KBM-7 (cell line): ENCODE results near the gene RNU1-1.
"Not testable (repeated sequence)": the region's sequence is repeated elsewhere in the genome, so short reads cannot be mapped to it uniquely, and the experiment has no call there.

Experiments
- DNase-seq: peaks from one replicate; pipeline ENCODE4 v3.0.0-alpha.2; 2015
- in situ Hi-C: fragments of 300-500 bp; cut with MboI; formaldehyde crosslinking; loops from 2 replicates; pipeline ENCODE4 v1.14.3; 2020; ENCODE audit warnings: low sequenced_read_pairs, low pct_unique_long_range_greater_than_20kb, mixed read lengths

Gene RNU1-1

DNA sequence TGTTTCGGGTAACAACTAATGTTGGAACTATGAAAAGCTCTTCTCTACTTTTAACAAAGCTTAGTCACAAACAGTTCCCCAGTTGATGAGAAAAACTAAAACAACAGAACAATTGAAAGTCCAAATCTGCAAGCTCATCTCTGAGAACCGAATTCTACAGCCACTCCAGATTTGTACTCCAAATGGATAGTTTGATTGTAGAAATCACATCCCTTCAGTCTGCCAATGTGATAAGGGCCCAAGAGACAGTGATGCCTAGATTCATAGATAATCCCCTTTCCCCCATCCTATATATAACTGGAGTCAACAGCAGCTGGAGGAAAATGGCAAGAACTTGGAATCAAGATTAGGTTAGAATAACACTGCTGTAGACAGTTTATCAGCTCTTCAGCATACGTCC is 14.3 kb upstream of the RNU1-1 start:
- in situ Hi-C loops, DNase-seq: not testable (repeated sequence)

- in situ Hi-C loops, DNase-seq: not testable (repeated sequence)
These were observed 11.7 kb upstream of the RNU1-1 start for GRCh38 chr1:16525769-16526168.

- DNase-seq, in situ Hi-C loops: not testable (repeated sequence)
These were observed 7.6 kb upstream of the RNU1-1 start for GRCh38 chr1:16521679-16522078.

- DNase-seq: no peak
- in situ Hi-C loops: no loop called here
These were observed 7.2 kb upstream of the RNU1-1 start for GRCh38 chr1:16521288-16521583.

GRCh38 chr1:16520435-16521287 is 6.6 kb upstream of the RNU1-1 start:
- in situ Hi-C loops, DNase-seq: not testable (repeated sequence)

DNA sequence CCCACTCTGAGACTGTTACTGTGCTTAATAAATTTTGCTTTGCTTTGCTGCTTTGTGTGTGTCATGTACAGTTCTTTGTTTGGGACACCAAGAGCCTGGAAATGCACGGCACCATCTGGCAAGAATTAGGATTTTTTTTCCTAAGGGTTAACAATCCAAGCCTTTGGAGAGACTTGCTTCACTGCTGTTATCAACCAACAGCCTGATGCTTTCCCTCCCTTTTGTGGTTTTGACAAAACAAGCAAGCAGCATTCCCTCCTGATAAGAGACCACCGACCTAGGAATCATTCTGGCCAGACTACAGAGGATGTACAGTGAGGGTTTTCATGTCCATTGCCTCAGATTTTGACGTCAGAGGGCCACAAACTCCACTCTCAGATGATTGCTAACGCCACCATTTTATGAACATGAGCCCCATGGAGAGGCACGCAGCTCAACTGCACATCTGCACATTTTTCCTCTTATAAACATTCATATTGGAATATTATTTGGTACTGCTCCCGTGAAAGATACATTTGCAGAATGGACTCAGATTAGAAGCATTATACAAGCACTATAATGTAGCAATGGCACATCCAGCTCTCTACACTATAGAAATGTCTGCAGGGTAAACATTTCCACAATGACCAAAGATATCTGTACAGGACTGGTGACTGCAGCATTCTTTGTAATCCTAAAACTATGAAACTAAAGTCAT is 5.3 kb upstream of the RNU1-1 start:
- DNase-seq, in situ Hi-C loops: not testable (repeated sequence)

DNA sequence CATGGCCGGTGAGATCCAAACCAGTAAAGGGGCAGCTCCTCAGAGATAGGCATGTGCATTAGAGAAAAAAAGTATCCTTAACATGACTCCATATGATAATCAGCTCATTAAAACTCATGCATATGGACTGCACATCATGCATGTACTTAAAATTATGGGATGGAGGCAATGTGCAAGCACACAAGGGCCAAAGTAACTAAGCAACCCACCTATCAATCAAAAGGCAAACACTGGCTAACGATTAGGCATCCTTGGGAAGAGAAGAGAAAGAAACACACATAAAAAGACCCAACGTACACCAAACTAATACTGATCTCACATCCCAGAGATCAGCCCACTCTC is 4.8 kb upstream of the RNU1-1 start:
- in situ Hi-C loops, DNase-seq: not testable (repeated sequence)

GRCh38 chr1:16516694-16517410 is 2.8 kb upstream of the RNU1-1 start:
- DNase-seq, in situ Hi-C loops: not testable (repeated sequence)

DNA sequence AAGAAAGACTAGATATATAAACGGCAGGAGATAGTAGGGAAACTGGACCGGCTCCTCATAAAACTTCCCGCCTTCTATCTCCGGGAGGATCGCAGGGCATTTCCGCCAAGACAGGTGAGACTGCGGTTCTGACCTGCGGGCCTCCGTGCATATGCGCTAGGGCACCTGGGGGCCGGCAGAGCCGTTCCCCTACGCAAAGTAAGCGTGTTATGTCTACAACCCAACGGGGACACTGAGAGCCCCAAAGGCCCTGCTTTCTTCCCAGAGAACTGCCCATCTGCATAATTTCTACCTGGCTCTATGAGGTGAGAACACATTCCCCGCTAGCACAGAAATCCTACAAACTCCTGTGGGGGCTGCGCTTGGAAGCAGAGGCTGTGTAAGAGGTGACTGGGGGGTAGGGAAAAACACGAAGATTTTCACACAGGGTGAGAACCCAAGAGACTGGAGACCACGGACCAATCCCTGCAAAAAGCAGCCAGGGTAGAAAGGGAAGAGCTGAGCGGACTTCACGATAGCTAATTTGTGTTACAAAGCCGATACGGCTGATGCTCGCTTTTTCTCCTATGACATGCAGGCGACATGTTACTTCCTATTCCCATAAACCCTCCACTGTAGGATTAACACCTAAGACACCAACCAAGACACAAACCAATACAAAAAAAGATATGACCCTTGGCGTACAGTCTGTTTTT is 526 bp downstream of the RNU1-1 start:
- in situ Hi-C loops: not testable (repeated sequence)
- peak; percentile 93 for DNase-seq

GRCh38 chr1:16512624-16513411 is 1.3 kb downstream of the RNU1-1 start:
- in situ Hi-C loops, DNase-seq: not testable (repeated sequence)

DNA sequence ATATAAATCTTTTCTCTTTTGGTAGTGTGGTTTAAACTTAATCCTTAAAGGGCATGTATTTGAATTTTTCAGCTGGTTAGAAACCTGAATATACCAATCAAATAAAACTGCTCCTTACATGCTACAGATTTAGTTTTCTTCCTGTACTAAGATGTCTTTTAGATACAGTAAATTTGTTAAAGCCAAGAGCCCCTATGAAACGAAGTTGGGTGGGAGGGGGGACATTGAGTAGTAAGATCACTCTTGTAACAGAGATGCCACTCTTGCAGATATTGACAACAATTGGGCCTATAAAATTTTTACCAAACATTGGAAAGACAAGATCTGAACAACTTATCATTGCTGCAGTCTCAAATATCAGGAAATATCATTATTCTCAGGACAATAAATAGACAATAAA is 2.2 kb downstream of the RNU1-1 start:
- in situ Hi-C loops, DNase-seq: not testable (repeated sequence)

- in situ Hi-C loops, DNase-seq: not testable (repeated sequence)
These were observed 5.1 kb downstream of the RNU1-1 start for GRCh38 chr1:16508861-16509445.

DNA sequence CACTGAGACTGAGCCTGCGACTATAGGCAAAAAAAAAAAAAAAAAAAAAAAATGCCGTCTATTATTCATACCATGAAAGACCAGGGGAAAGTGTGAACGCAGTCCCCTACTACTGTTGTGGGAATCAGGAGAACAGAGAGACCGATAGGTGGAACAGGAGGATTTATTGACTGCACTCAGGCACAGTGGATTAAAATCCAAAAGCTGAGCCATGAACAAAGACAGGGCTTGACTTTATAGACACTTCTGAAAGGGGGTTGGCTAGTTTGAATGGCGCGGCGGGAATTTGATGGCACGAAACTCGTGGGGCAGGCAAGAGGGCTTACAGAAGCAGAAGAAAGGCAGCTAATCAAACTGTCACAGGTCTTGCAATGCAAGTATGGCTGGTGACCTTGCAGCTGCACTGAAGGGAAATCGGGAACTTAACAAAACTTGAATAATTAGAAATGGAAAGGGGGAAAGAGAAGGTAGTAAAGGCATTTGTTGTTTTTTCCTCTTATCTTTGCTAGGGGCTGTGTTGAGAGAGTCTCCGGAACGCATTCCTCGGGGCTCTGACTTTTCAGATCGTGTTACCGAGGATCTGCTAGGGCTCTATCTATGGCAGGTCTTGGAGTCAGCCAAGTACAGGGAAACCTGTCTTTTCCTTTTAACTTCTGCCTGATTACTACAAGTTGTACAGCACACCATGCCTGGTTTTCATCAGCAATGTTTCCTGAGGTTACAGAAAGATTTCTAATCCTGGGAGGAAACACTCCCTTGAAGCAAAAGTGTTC is 7.5 kb downstream of the RNU1-1 start:
- peak; percentile 20 for DNase-seq
- in situ Hi-C loops: not testable (repeated sequence)

DNA sequence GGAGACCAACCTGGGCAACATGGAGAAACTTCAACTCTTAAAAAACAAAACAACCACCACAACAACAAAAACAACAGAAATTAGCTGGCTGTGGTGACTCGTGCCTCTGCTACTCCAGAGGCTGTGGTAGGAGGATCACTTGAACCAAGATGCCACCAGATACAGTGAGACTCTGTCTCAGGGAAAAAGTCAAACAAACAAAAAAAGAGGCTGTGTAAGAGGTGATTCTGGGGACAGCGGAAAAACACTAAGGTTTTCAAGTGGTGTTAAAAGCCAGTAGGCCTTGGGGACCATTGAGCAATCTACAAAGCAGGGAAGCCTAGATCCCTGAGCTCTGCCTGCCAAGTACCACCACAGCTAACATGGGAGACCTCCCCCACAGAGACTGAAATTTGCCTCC is 8.2 kb downstream of the RNU1-1 start:
- in situ Hi-C loops, DNase-seq: not testable (repeated sequence)

DNA sequence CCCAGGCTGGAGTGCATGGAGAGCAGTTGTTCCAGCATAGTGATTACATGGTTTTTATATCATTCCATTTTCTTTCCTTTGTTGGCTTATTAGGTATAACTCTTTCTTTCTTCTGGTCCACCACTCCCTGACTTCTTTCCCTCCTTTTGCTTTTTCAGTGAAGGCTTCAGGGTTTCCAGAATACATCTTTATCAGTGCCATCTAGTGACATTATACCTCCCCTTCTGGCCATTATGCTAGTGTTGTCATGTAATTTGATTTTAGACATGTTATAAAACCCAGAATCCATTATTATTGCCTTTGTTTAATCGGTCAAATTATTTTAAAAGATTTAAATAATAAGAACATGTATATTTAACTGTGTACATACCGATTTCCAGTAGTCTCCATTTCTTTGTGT is 10.6 kb downstream of the RNU1-1 start:
- in situ Hi-C loops: no loop called here
- DNase-seq: no peak

GRCh38 chr1:16501446-16501845 is 12.6 kb downstream of the RNU1-1 start:
- DNase-seq, in situ Hi-C loops: not testable (repeated sequence)

- peak; percentile 57 for DNase-seq
- in situ Hi-C loops: not testable (repeated sequence)
These were observed 13.1 kb downstream of the RNU1-1 start for GRCh38 chr1:16500975-16501374.

GRCh38 chr1:16500466-16500865 is 13.6 kb downstream of the RNU1-1 start:
- in situ Hi-C loops: not testable (repeated sequence)
- DNase-seq: peak; percentile 12
